Activated naive CD4-positive, alpha-beta T cell treated with anti-CD3 and anti-CD28 coated beads, Interleukin-2, amount 50 U/mL, for 16 hours (primary cell): ENCODE results near the gene MIAT.

ENCODE experiments used
- DNase-seq: peaks from one replicate; pipeline ENCODE4 v3.0.0-alpha.2; 2020

The MIAT gene

DNA sequence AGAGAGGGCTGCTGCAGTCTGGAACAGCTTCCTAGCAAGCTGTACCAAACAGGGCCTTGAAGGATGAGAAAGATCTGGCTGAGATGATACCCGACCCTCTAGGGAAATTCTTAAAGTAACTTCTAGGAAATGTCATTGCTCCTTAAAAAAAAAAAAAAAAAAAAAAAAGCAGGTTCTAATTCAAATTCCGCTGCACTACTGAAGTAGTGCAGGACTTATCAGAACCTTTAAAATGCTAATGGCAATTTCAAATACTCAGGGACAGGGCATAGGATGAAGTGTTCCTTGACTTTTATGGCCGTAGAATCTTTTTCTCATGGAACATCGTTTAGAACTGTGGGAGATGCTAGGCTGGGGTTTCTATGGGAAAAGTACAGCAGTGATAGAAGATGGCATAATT, 13.1 kb downstream of the MIAT start:
- DNase-seq = no peak

DNA sequence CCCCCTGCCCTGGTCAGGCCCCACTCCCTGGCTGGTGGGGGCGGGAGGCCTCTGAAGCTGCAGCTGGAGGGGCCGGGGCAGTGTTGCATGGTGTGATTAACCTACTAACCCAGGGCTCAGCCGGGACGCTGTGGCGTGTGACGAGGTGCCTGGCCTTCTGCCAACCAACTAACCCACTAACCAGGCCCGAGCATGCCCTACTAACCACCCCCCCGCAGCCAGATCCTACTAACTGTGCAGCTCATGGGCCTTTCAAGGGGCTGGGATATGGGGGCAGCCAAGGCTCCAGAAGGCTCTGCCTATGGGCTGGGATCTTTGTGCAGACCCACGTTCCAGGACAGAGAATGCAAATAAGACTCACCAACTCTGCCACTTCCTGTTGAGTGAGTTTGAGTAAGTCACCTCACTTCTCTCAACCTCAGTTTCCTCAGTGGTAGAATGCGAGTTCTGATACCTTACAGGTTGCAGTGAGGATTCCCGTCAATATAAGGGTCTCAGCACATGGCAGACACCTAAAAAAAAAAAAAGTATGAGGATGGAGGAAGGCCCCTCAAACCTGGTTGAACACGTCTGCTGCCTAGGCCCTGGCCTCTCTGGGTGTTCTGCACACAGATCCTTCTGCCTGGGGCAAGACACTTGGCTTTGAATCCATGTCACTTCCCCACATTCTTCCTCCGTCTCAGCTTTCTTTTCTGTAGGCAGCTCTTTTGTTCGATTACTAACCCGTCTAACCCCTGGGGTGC, 14.1 kb downstream of the MIAT start:
- DNase-seq = peak; percentile 55

DNA sequence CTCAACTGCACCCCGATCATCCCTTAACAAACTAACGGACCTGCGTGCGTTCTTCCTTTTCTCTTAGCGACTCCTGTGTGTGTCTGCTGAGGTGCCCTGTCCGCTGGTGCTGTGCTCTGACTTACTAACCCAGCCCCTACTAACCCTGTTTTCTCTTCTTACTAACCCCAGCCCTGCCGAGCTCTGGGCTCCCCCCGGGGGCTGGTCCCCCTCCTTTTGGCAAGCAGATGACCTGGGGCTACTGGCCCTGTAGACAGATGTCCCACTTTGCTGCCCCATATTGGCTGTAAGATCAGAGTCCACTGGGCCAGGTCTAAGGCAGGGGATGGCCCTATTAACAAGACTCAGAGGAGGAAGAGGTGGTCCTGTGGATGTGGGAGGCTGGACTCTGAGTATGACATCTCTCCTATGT, 14.7 kb downstream of the MIAT start:
- no peak for DNase-seq

DNA sequence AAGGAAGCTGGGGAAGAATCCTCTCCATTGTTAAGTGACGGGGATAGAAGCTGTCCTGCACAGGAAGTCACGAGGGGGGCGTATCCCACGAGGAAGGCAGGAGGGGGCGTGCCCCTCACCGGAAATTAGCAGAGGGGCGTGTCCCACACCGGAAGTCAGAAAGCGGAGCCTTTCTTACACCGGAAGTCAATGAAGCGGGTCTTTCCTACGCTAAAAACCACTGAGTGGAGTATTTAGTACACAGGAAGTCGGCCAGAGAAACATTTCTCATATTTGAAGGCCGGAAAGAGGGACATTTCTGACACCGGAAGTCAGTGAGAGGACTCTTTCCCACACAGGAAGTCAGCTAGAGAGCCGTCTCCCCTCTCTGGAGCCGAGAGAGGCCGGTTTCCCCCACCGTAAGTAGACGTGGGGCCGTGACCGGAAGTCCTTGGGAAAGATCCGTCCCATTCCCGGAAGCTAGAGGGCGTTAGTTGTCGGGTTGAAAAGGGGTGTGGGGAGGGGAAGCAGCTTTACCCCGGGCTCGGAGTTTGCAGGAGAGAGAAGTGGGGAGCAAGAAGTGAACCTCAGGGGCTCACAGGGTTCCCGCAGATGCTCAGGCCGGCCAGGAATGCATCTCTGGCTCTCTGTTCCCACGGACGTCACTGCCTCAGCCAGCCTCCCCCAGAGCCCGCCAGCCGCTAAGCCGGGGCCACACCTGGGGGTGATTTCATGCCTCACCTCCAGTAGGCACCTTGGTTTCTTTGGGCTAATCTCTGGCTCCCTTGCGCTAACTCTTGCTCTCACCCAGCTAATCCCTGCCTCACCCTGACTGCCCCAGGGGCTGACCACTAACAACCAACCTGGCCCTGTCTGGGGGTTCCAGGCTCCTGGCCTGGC, 15.4 kb downstream of the MIAT start:
- peak; percentile 87 for DNase-seq

DNA sequence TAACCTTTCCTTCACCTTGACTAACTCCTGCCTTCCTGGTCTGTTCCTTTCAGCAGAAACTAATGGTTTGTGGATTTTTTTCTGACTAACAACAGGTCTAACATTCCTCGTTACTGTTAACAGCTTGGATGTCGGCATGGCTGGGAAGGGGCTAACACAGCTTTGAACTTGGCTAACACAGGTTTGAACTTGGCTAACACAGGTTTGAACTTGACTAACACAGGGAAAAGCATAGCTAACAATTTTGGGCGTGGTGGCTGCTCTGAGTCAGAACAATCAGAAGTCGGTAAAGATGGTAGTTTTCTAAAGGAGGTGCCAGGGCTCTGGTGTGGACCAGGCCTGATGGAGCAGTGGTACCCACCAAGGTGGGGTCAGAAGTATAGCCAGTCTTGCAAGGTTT, 16.1 kb downstream of the MIAT start:
- peak; percentile 32 for DNase-seq

DNA sequence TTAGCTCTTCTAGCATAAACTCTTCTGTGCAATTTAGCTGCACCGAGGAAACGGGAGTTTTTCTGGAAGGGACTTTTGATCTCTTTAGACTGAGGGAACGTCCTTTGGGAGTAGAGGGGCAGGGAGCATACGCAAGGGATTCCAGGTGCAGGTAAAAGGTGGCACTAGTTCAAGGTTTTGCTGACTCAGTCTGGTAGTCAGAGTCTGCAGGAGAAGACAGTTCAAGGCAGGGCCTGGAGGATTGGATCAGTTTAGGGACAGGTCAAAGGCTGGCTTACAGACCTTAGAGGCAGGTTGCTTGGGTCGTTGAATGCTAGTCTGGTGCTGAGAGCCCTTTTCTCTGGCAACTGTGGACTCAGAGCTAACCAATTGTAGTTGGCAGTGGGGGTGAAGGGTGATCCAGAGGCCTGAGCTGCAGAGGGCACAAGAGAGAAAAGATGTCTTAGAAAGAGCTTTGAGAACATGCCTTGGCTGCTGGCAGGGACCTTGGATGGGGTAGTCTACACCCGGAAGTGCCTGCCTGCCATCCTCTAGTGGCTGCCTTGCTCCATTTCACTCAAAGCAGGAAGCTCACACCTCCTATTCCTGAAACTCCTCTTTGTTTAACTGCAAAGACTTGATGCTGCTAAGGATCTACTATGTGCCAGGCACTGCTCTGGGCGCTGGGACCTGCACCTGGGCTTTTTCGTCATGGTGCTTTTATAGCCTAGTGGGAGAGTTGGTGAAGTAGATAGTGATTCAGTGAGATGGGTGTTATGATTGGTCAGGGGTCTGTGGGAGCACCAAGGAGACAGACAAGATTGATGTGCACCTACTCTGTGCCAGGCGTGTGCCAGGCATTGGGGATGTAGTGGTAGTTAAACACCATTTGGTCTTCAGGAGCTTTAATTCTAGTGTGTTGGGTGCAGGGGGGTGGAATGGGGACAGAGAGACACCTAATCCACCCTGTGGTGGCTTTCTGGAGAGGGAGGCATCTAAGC, 17.1 kb downstream of the MIAT start:
- no peak for DNase-seq

DNA sequence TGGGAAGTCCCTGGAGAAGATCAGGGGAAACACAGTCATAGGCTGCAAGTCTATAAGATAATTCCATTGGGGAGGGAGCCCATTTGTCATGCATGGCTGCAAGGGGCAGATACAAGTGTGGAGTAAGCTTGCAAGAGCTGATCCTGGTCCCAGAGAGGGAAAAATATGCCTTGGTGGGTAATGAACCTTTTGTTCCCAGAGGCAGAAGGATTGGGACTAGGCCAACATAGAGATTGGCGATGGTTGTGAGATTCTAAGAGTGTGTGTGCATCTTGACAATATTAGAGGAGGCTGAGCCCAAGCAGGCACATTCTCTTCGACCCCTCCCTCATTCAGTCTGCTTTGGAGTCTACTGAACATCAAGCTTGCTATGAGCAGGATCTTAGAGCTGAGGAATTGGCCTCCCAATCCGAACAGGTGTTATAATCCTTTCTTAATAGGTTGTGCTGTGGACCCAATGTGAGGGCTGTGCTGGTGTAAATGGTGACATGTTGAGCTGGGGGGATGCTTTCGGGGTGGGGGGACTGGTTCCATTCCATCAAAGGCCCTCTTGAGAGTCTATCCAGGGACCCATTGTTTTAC, 18.4 kb downstream of the MIAT start:
- DNase-seq = no peak

DNA sequence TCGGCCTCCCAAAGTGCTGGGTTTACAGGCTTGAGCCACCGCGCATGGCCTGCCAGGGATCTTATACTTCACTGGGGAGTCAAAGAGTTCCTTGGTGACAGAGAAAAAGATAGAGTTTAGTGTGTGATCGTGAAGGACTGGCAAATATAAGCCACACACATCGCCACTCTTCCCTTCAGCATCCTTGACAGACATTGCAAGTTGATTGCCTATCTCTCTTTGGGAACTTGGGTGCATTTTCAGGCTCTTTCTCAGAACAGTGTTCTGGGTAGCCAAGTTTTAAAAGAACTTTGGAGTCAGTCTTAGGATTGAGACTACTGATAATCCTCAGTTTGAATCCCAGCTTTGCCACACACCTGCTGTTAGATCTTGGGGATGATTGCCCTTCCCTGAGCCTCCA, 19.8 kb downstream of the MIAT start:
- no peak for DNase-seq

DNA sequence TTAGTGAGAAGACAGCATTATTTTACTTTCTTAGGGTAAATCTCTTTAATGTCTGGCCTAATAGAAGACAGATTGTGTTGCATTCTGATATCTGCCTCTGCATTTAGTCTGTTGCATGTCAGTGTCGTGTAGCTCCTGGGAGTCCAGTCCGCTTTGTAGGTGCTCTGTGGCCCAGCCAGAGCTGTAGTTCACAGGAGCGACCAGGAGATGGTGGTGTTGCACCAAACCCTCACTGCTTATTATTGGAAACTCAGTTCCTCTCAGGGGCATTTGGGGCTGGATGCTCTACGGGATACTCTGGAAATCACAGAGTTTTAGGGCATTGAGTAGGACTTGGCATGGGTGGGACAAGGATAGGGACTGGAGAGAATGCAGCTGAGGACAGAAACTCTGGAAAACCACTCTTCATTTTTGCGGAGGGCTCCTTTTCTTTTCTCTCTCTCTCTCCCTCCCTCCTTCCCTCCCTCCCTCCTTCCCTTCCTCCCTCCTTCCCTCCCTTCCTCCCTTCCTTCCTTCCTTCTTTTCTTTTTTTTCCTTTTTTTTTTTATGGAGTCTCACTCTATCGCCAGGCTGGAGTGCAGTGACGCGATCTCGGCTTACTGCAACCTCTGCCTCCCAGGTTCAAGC, 21.7 kb downstream of the MIAT start:
- DNase-seq = peak; percentile 67

DNA sequence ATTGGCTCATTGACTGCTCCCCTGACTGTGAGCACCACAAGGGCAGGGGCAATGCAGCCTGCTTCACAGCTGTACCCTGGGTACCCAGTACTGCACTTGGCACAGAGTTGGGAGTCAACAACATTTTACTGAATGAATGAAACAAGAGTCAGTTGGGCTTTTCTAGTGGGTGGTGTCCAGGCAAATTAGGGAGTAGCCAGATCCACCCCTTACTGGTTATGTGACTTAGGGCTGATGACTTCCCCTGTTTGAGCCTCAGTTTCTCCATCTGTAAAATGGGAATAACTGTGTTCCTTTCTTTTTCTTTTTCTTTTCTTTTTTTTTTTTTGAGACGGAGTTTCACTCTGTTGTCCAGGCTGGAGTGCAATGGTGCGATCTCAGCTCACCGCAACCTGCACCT, 23.1 kb downstream of the MIAT start:
- DNase-seq = no peak

DNA sequence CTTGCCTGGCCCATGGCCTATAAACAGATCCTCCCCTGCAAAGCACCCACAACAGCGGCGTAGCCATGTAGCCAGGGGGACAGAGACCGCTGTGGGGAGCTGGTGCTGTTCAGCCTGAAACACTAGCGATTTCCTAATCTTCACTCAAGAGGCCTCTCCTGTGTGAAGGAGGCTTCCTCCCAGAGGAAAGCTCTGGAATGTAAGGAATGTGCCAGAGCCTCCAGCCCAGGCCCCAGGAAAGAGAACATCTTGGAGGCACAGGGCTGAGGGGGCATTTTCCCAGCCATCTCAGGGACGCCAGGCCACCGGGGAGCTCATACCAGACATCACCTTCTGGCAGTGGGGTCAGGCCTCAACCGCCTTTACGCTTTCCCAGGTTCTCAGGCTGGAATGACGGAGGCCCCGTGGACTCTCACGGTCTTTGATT, 24.0 kb downstream of the MIAT start:
- DNase-seq = no peak

DNA sequence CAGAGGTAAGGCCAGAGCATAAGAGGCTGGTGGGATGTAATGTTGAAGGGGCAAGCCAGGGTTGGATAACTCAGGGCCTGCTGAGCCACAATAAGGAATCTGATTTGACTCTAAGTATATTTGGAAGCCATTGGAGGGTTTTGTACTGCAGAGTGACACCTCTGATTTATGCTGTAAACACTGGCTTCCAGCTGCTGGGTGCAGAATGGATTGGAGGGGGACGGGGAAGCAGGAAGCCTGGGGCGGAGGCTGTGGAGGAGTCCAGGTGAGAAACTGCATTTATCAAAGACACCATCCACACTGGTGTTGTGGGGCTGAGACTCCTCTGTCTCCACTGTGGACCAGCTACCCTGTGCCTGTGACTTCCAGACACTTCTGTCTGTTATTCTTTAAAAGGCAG, 26.8 kb downstream of the MIAT start:
- no peak for DNase-seq

DNA sequence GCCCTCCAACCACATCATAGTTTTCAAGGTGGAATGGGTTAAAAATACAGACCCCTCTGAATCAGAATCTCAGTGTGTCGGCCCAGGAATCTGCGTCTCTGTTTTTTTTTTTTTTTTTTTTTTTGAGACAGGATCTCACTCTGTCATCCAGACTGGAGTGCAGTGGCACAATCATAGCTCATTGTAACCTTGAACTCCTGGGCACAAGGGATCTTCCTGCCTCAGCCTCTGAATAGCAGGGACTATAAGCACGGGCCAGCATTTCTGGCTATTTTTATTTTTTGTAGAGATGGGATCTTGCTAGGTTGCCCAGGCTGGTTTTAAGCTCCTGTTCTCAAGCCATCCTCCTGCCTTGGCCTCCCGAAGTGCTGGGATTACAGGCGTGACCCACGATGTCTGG, 28.2 kb downstream of the MIAT start:
- DNase-seq = no peak

DNA sequence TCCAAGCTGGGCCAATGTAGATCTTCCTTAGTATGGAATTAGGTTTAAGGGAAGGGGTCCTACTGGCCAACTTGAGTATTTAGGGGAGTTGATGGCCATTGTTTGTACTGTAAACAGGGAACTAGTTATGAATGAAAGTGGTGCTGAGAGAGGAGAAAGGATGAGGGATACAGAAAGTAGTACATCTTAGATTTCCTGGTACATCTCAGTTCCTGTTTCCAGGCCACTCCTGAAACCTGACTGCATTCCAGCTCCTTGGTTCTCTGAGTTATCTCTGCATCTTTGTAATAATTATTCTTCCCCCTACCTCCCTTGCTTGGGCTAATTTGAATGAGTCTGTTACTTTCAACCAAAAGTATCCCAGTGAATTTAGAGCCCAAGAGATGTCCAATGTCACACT, 30.1 kb downstream of the MIAT start:
- no peak for DNase-seq

DNA sequence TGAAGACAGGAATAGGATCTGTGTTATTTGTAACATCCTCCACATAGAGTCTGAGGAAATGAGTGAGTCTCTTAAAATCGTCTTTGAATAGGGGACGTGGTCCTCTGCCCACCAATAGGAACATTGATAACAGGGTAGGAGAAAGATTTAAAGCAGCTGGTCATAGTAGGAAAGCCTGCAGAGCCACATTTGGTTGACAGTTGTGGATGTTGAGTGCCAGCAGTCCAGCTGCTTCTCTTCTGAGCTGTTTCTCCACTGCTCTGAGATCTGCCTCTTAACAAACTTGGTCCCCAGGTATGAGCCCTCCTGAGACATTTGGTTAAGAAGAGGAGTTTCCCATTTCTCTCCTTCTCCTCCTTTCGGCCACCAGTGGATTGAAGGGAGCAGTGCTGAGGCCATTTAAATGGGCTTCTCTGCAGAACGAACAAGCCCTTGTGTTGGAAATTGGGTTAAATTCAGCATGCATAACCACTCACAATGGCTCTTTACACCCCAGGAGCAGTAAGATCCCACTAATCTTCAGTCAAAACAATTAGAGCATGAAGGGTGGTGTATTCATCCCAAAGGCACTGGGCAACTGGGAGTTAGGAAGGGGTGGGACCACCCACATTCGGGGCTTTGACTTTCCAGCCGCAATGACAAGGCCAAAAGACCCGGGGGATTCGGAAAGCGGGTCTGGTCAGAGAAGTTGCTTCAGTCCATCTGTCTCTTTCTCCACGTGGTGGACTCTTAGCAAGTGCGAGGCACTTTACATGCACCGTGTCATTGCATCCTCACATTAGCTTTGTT, 32.3 kb downstream of the MIAT start:
- no peak for DNase-seq

DNA sequence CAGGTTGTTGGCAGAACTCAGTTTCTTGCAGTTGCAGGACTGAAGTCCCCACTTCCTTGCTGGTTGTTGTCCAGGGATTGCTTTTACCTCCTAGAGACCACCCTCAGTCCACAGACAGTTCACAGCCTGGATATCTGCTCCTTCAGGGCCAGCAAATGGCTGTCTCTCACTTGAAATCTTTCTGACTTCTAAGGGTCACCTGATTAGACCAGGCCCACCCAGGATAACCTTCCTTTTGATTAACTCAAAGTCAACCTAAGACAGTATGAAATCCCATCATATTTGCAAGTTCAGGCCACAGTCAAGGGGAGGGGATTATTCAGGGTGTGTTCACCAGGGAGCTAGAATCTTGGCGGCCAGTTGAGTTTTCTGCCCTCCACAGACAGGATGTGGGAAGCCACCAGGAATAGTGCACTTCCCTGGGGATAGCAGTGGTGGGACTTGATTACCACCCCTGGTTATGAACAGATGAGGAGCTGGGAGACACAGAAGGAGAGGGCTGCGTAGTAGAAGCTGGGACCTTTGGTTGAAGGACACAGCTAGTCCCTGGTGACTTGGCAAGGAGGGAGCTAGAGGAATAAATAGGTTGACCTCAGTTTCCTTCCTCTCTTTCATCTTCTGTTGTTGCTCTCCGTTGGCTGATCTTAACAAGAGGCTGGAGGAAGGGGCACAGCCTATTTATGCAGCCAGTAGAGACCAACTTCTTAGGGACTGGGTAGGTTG, 33.4 kb downstream of the MIAT start:
- no peak for DNase-seq

DNA sequence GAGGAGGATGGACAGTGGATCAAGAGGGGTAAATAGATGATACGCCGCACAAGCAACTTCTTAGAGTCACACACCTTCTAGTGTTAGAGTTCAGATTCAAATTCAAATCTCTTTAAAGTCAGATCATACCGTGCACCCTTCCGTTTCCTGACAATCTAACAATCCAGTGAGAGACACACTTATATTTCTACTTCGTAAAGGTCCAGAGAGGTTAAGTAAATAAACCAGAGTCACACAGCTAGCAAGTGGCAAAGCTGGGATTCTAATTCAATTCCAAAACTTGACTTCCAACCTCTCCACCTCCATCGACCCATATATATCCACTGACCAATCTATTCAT, 34.0 kb downstream of the MIAT start:
- no peak for DNase-seq

DNA sequence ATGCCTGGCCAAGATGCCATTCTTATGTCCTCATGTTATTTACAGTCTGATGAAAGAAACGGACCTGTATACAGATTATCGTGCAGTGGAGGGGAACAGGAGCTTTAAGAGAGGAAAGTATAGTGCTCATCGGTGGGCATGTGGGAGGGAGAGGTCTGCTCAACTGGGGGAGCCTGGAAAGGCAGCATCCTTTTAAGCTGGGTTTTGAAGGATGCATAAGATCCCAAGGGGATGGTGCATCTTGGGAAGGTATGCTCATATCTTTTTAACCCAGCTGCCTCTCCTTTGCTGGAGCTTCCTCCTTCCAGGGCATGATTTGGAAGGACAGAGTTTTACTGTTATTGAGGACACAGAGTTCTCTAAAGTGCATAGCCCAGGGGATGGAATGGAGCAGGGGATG, 34.8 kb downstream of the MIAT start:
- DNase-seq = no peak

DNA sequence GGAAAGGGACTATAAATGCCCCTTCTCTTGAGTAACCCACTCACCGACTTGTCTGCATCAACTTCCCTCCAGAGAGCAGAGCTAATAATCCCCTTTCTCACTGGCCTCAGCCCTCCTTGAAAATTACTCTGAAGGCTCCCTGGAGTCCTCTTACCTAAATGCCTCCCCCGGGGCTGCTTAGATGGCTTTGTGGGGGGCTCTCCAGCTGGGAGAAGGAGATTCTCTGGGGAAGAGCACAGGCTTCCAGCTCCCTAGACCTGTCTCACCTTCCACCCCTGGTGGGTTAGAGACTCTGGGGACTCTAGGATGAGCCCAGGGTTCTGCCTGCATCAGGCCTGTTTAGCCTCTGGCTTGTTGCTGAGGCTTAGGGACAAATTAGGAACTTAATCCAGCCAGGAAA, 39.8 kb downstream of the MIAT start:
- no peak for DNase-seq

DNA sequence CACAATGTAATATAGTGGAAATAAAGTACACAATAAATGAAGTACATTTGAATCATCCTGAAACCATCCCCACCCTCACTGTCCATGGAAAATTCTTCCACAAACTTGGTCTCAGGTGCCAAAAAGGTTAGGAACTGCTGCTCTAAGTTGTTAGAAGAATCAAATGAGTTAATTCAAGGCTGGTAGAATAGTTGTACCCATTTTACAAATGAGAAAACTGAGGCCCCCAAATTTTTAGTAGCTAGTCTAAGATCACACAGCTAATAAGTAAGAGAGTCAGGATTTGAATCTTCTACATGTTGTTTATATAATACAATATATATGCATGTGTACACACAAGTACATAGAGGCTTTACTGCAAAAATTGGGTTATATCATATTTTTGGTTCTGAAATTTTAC, 43.1 kb downstream of the MIAT start:
- no peak for DNase-seq

DNA sequence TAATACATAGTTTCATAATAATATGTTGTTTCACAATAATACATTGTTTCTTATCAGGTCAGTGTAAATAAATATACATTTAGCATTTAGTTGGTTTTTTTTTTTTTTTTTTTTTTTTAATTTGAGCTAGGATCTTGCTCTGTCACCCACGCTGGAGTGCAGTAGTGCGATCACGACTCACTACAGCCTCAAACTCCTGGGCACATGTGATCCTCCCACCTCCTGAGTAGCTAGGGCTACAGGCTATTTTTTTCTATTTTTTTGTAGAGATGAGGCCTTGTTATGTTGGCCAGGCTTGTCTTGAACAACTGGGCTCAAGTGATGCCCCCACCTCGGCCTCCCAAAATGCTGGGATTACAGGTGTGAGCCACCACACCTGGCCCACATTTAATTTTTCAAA, 43.5 kb downstream of the MIAT start:
- DNase-seq = no peak
